Kidney (tissue), 14 donors: ENCODE measurements around the gene SIRPA. TPM values are rescaled to one million over a fixed set of nuclear protein-coding genes. Genes with fewer than 3 reads are reported as not detected.

Experiments
- DNase-seq, 5 donors: peaks; one replicate each; pipeline ENCODE4 v3.0.0-alpha.2; 2013 to 2020
- FAIRE-seq: peaks from 2 replicates; lab custom pipeline; 2012; peaks lifted over from hg19 to GRCh38; lab: Jason Lieb, UNC
- H3K27ac ChIP-seq, 2 donors: one replicate each; pipeline ENCODE4 v1.7.0; 2013; ENCODE audit warnings: low read depth in 2 of 2, low read length in 2 of 2, inconsistent platforms in 1 of 2
- H3K27me3 ChIP-seq: one replicate; pipeline ENCODE4 v1.7.1; 2013; ENCODE audit warnings: low read length, inconsistent platforms; ENCODE audit not compliant: control insufficient read depth, insufficient read depth
- H3K36me3 ChIP-seq, 3 donors: one replicate each; pipeline versions ENCODE4 v1.7.0 to v1.7.1; 2013; ENCODE audit warnings: low read length in 3 of 3, control low read depth in 1 of 3, inconsistent platforms in 1 of 3; ENCODE audit not compliant: insufficient read depth in 3 of 3, control insufficient read depth in 2 of 3
- H3K4me1 ChIP-seq, 3 donors: one replicate each; pipeline versions ENCODE4 v1.7.0 to v1.7.1; 2013; ENCODE audit warnings: low read length in 3 of 3, inconsistent platforms in 1 of 3, low read depth in 1 of 3; ENCODE audit not compliant: control insufficient read depth in 2 of 3, insufficient read depth in 2 of 3
- H3K4me3 ChIP-seq, 3 donors: one replicate each; pipeline versions ENCODE4 v1.7.0 to v1.8.1; 2013; ENCODE audit warnings: low read length in 3 of 3, control low read depth in 1 of 3, inconsistent platforms in 1 of 3
- H3K9ac ChIP-seq, 3 donors: one replicate each; pipeline versions ENCODE4 v1.7.0 to v1.7.1; 2013; ENCODE audit warnings: low read length in 3 of 3, control low read depth in 1 of 3, inconsistent platforms in 1 of 3
- H3K9me3 ChIP-seq, 3 donors: one replicate each; pipeline versions ENCODE4 v1.7.0 to v1.7.1; 2013; ENCODE audit warnings: low read length in 3 of 3, control low read depth in 1 of 3, inconsistent platforms in 1 of 3; ENCODE audit not compliant: control insufficient read depth in 2 of 3, insufficient read depth in 1 of 3
- CTCF ChIP-seq: IDR thresholded peaks from 3 replicates; pipeline ENCODE4 v1.5.1; 2012; ENCODE audit warnings: mild to moderate bottlenecking, moderate library complexity, borderline replicate concordance; ENCODE audit not compliant: insufficient read depth; ENCODE audit errors: extremely low read depth
- intact Hi-C: fragments of 100-400 bp; cut with DNase I; formaldehyde crosslinking; loops from one replicate; pipeline ENCODE4 v1.11.1; 2022
- polyA plus RNA-seq: library from polyadenylated mRNA; stranded (reverse); fragments of 350-450 nt; fragmentation: Illumina TruSeq; extraction: RNeasy Lipid Tissue Mini Kit (QIAGEN cat#74804); gene quantifications from one replicate; pipeline ENCODE4 v1.2.3, GENCODE V29; 2014; ENCODE audit warnings: low read depth, low replicate concordance; ENCODE audit not compliant: insufficient read depth
- total RNA-seq: library from RNA; stranded (reverse); fragmentation: NEBNext Ultra II Directional; extraction: Animal tissue kit (Norgen Biotek cat#: 25700); gene quantifications from one replicate; pipeline ENCODE4 v1.2.1, GENCODE V29; 2021
- donor health status: control.
- donor health status: control.
- donor health status: control.
- donor health status: control.
- donor health status: control.
- donor health status: DM: yes; HTN: yes; CAD: no.
- donor health status: Normal renal cell carcinoma (clear cell type).

Gene SIRPA
- total and polyA plus RNA-seq, 2 donors from 2014 or later: 24.7 to 46.6 TPM

GRCh38 chr20:1953621-1954020 is 58.4 kb downstream of the SIRPA start:
- Histone ChIP-seq H3K9ac (no peak overlapping the region), H3K27ac (no peak overlapping the region), H3K9me3 (no peaks in the 10 kb centered on the region), H3K4me3 (no peak overlapping the region), H3K4me1 (no peaks in the 10 kb centered on the region), H3K27me3 (no peaks in the 10 kb centered on the region), H3K36me3 (no peaks in the 10 kb centered on the region)
- no peak for TF ChIP-seq CTCF
- intact Hi-C loops: no loop called here
- DNase-seq (no peak), FAIRE-seq (no peak)

GRCh38 chr20:1955217-1955616 is 60.0 kb downstream of the SIRPA start:
- Histone ChIP-seq H3K27ac (no peak overlapping the region), H3K9ac (no peak overlapping the region), H3K4me1 (no peaks in the 10 kb centered on the region), H3K27me3 (no peaks in the 10 kb centered on the region), H3K9me3 (no peaks in the 10 kb centered on the region), H3K4me3 (no peak overlapping the region), H3K36me3 (no peaks in the 10 kb centered on the region)
- no peak for TF ChIP-seq CTCF
- DNase-seq (no peak), FAIRE-seq (no peak)
- intact Hi-C loops: no loop called here

GRCh38 chr20:1958426-1958825 is 63.2 kb downstream of the SIRPA start:
- Histone ChIP-seq H3K4me3 (no peak overlapping the region), H3K9ac (no peak overlapping the region), H3K36me3 (no peaks in the 10 kb centered on the region), H3K9me3 (no peaks in the 10 kb centered on the region), H3K27me3 (no peaks in the 10 kb centered on the region), H3K4me1 (no peaks in the 10 kb centered on the region), H3K27ac (no peak overlapping the region)
- DNase-seq: no peak
- intact Hi-C loops: no loop called here
- no peak for FAIRE-seq
- TF ChIP-seq CTCF: no peak

- Histone ChIP-seq H3K9me3 (no peaks in the 10 kb centered on the region), H3K27ac (no peak overlapping the region), H3K4me1 (no peaks in the 10 kb centered on the region), H3K9ac (no peak overlapping the region), H3K4me3 (no peak overlapping the region), H3K27me3 (no peaks in the 10 kb centered on the region), H3K36me3 (no peaks in the 10 kb centered on the region)
- intact Hi-C loops: no loop called here
- no peak for TF ChIP-seq CTCF
- FAIRE-seq (no peak), DNase-seq (no peak)
Measured at GRCh38 chr20:1959156-1959555, 63.9 kb downstream of the SIRPA start.
